NCI-H345 (cell line): ENCODE results near the gene VPS8.
A peak's percentile ranks its signal among the peaks of the same experiment; 100 is the strongest.

Experiments
- DNase-seq: peaks from one replicate; lab custom pipeline; 2025; lab: John Stamatoyannopoulos, UW

Gene VPS8

GRCh38 chr3:184784731-184785500 is 27.1 kb upstream of the VPS8 start:
- DNase-seq = no peak

- DNase-seq = no peak
Measured at GRCh38 chr3:184785890-184786279, 26.1 kb upstream of the VPS8 start.

- DNase-seq = no peak
Measured at GRCh38 chr3:184786280-184786941, 25.6 kb upstream of the VPS8 start.

GRCh38 chr3:184788751-184789150 is 23.2 kb upstream of the VPS8 start:
- DNase-seq = no peak

GRCh38 chr3:184789314-184789998 is 22.5 kb upstream of the VPS8 start:
- no peak for DNase-seq

GRCh38 chr3:184791171-184791570 is 20.8 kb upstream of the VPS8 start:
- DNase-seq = peak; percentile 81

- DNase-seq = no peak
Measured at GRCh38 chr3:184795522-184796190, 16.3 kb upstream of the VPS8 start.

GRCh38 chr3:184796551-184796950 is 15.4 kb upstream of the VPS8 start:
- DNase-seq = no peak

GRCh38 chr3:184796954-184797353 is 15.0 kb upstream of the VPS8 start:
- DNase-seq = no peak

- DNase-seq = no peak
Measured at GRCh38 chr3:184798120-184798519, 13.8 kb upstream of the VPS8 start.

- DNase-seq = no peak
Measured at GRCh38 chr3:184800349-184800930, 11.5 kb upstream of the VPS8 start.

- DNase-seq = no peak
Measured at GRCh38 chr3:184801241-184801785, 10.7 kb upstream of the VPS8 start.

GRCh38 chr3:184802150-184802549 is 9.8 kb upstream of the VPS8 start:
- no peak for DNase-seq

GRCh38 chr3:184804801-184805200 is 7.2 kb upstream of the VPS8 start:
- no peak for DNase-seq

- peak; percentile 82 for DNase-seq
Measured at GRCh38 chr3:184805351-184806038, 6.5 kb upstream of the VPS8 start.

- no peak for DNase-seq
Measured at GRCh38 chr3:184806567-184807271, 5.2 kb upstream of the VPS8 start.

- DNase-seq = no peak
Measured at GRCh38 chr3:184807549-184807948, 4.4 kb upstream of the VPS8 start.

GRCh38 chr3:184808021-184808420 is 3.9 kb upstream of the VPS8 start:
- no peak for DNase-seq

GRCh38 chr3:184810146-184810545 is 1.8 kb upstream of the VPS8 start:
- no peak for DNase-seq

- no peak for DNase-seq
Measured at GRCh38 chr3:184811034-184811433, 932 bp upstream of the VPS8 start.

- no peak for DNase-seq
Measured at GRCh38 chr3:184811663-184811998, 335 bp upstream of the VPS8 start.
